Activated naive CD8-positive, alpha-beta T cell treated with anti-CD3 and anti-CD28 coated beads, Interleukin-2, amount 50 U/mL, for 24 hours (primary cell): ENCODE measurements around the gene IL17RD.
A peak's percentile ranks its signal among the peaks of the same experiment; 100 is the strongest.
"Not testable (repeated sequence)": the region's sequence is repeated elsewhere in the genome, so short reads cannot be mapped to it uniquely, and the experiment has no call there.

Source experiments
- ATAC-seq: fragments of 150-1000 bp; cut with Tn5 transposase; one replicate; pipeline ENCODE4 v1.10.0; 2021
- DNase-seq: peaks from one replicate; pipeline ENCODE4 v3.0.0; 2021
- H3K27ac Mint-ChIP-seq: one replicate; pipeline ENCODE4 v1.8.0; 2021; ENCODE audit warnings: mild to moderate bottlenecking, mixed read lengths
- H3K27me3 Mint-ChIP-seq: one replicate; pipeline ENCODE4 v1.8.0; 2021; ENCODE audit warnings: mixed read lengths
- H3K36me3 Mint-ChIP-seq: one replicate; pipeline ENCODE4 v1.8.0; 2021; ENCODE audit warnings: low read depth, mixed read lengths
- H3K4me1 Mint-ChIP-seq: one replicate; pipeline ENCODE4 v1.8.0; 2021; ENCODE audit warnings: mixed read lengths
- H3K4me3 Mint-ChIP-seq: one replicate; pipeline ENCODE4 v1.8.0; 2021; ENCODE audit warnings: mild to moderate bottlenecking, moderate library complexity, mixed read lengths
- H3K9me3 Mint-ChIP-seq: one replicate; pipeline ENCODE4 v1.8.0; 2021; ENCODE audit warnings: mixed read lengths

Gene IL17RD

GRCh38 chr3:57098418-57099310 lies 66.5 kb downstream of the IL17RD start:
- ATAC-seq, result peak; percentile 37
- Mint-ChIP-seq H3K27me3 (no peaks in the 10 kb centered on the region), H3K4me3 (no peak overlapping the region), H3K9me3 (no peaks in the 10 kb centered on the region), H3K36me3 (no peaks in the 10 kb centered on the region), H3K27ac (no peak overlapping the region), H3K4me1 (peaks cover 2% of the 10 kb centered on the region)
- no peak for DNase-seq

GRCh38 chr3:57097536-57097935 lies 67.6 kb downstream of the IL17RD start:
- Mint-ChIP-seq H3K4me1 (peaks cover 2% of the 10 kb centered on the region), H3K27me3 (no peaks in the 10 kb centered on the region), H3K36me3 (no peaks in the 10 kb centered on the region), H3K27ac (no peak overlapping the region), H3K4me3 (no peak overlapping the region), H3K9me3 (no peaks in the 10 kb centered on the region)
- no peak for ATAC-seq
- DNase-seq, result no peak

- no peaks in the 10 kb centered on the region for H3K27me3 Mint-ChIP-seq
- H3K36me3 Mint-ChIP-seq, result no peaks in the 10 kb centered on the region
- ATAC-seq (no peak), DNase-seq (no peak)
- peaks cover 2% of the 10 kb centered on the region for H3K4me1 Mint-ChIP-seq
- no peak overlapping the region for H3K27ac Mint-ChIP-seq
- no peak overlapping the region for H3K4me3 Mint-ChIP-seq
- H3K9me3 Mint-ChIP-seq, result no peaks in the 10 kb centered on the region
These were observed 69.8 kb downstream of the IL17RD start for GRCh38 chr3:57095363-57095762.

- Mint-ChIP-seq H3K9me3 (no peaks in the 10 kb centered on the region), H3K27ac (no peak overlapping the region), H3K27me3 (peaks cover 1% of the 10 kb centered on the region), H3K4me3 (no peak overlapping the region), H3K36me3 (no peaks in the 10 kb centered on the region), H3K4me1 (no peaks in the 10 kb centered on the region)
- no peak for DNase-seq
- ATAC-seq, result no peak
These were observed 70.6 kb downstream of the IL17RD start for GRCh38 chr3:57094575-57094974.

- ATAC-seq (no peak), DNase-seq (no peak)
- no peaks in the 10 kb centered on the region for H3K4me1 Mint-ChIP-seq
- no peaks in the 10 kb centered on the region for H3K9me3 Mint-ChIP-seq
- H3K36me3 Mint-ChIP-seq, result no peaks in the 10 kb centered on the region
- peaks cover 1% of the 10 kb centered on the region for H3K27me3 Mint-ChIP-seq
- H3K27ac Mint-ChIP-seq, result no peak overlapping the region
- no peak overlapping the region for H3K4me3 Mint-ChIP-seq
These were observed 71.1 kb downstream of the IL17RD start for GRCh38 chr3:57093971-57094535.

- Mint-ChIP-seq H3K27me3 (peaks cover 1% of the 10 kb centered on the region), H3K9me3 (no peaks in the 10 kb centered on the region), H3K36me3 (no peaks in the 10 kb centered on the region), H3K4me3 (no peak overlapping the region), H3K4me1 (no peaks in the 10 kb centered on the region), H3K27ac (no peak overlapping the region)
- DNase-seq (no peak), ATAC-seq (no peak)
These were observed 71.7 kb downstream of the IL17RD start for GRCh38 chr3:57093489-57093888.

GRCh38 chr3:57091521-57092273 lies 73.5 kb downstream of the IL17RD start:
- Mint-ChIP-seq H3K4me3 (no peak overlapping the region), H3K4me1 (no peaks in the 10 kb centered on the region), H3K36me3 (no peaks in the 10 kb centered on the region), H3K27me3 (peaks cover 1% of the 10 kb centered on the region), H3K27ac (no peak overlapping the region), H3K9me3 (no peaks in the 10 kb centered on the region)
- ATAC-seq (no peak), DNase-seq (no peak)

- ATAC-seq (no peak), DNase-seq (no peak)
- Mint-ChIP-seq H3K27ac (no peak overlapping the region), H3K36me3 (no peaks in the 10 kb centered on the region), H3K9me3 (no peaks in the 10 kb centered on the region), H3K4me1 (no peaks in the 10 kb centered on the region), H3K4me3 (no peak overlapping the region), H3K27me3 (peaks cover 5% of the 10 kb centered on the region)
These were observed 76.1 kb downstream of the IL17RD start for GRCh38 chr3:57089043-57089442.

GRCh38 chr3:57088503-57088902 lies 76.7 kb downstream of the IL17RD start:
- no peaks in the 10 kb centered on the region for H3K36me3 Mint-ChIP-seq
- no peak overlapping the region for H3K4me3 Mint-ChIP-seq
- H3K27ac Mint-ChIP-seq, result no peak overlapping the region
- no peaks in the 10 kb centered on the region for H3K4me1 Mint-ChIP-seq
- H3K27me3 Mint-ChIP-seq, result peaks cover 5% of the 10 kb centered on the region
- no peak for ATAC-seq
- H3K9me3 Mint-ChIP-seq, result no peaks in the 10 kb centered on the region
- DNase-seq, result no peak

- no peak overlapping the region for H3K27ac Mint-ChIP-seq
- H3K36me3 Mint-ChIP-seq, result no peaks in the 10 kb centered on the region
- H3K27me3 Mint-ChIP-seq, result peaks cover 6% of the 10 kb centered on the region
- no peaks in the 10 kb centered on the region for H3K9me3 Mint-ChIP-seq
- H3K4me1 Mint-ChIP-seq, result no peaks in the 10 kb centered on the region
- DNase-seq (no peak), ATAC-seq (no peak)
- no peak overlapping the region for H3K4me3 Mint-ChIP-seq
These were observed 77.6 kb downstream of the IL17RD start for GRCh38 chr3:57087361-57088092.

- no peaks in the 10 kb centered on the region for H3K36me3 Mint-ChIP-seq
- H3K9me3 Mint-ChIP-seq, result no peaks in the 10 kb centered on the region
- H3K27me3 Mint-ChIP-seq, result peaks cover 13% of the 10 kb centered on the region
- DNase-seq (no peak), ATAC-seq (no peak)
- no peaks in the 10 kb centered on the region for H3K4me1 Mint-ChIP-seq
- no peak overlapping the region for H3K4me3 Mint-ChIP-seq
- H3K27ac Mint-ChIP-seq, result no peak overlapping the region
These were observed 79.0 kb downstream of the IL17RD start for GRCh38 chr3:57086201-57086600.

GRCh38 chr3:57085211-57085610 lies 79.9 kb downstream of the IL17RD start:
- DNase-seq (no peak), ATAC-seq (no peak)

GRCh38 chr3:57083266-57083995 lies 81.7 kb downstream of the IL17RD start:
- not testable (repeated sequence) for DNase-seq, H3K4me1 Mint-ChIP-seq, H3K4me3 Mint-ChIP-seq, H3K27ac Mint-ChIP-seq, H3K9me3 Mint-ChIP-seq, H3K36me3 Mint-ChIP-seq, ATAC-seq
- H3K27me3 Mint-ChIP-seq, result peaks cover 24% of the 10 kb centered on the region

More at GRCh38 chr3:57085211-57085610, 79.9 kb downstream of the IL17RD start:
- Mint-ChIP-seq H3K9me3 (no peaks in the 10 kb centered on the region), H3K4me3 (no peak overlapping the region), H3K27ac (no peak overlapping the region), H3K4me1 (no peaks in the 10 kb centered on the region), H3K36me3 (no peaks in the 10 kb centered on the region), H3K27me3 (peaks cover 20% of the 10 kb centered on the region)

GRCh38 chr3:57082481-57082880 lies 82.7 kb downstream of the IL17RD start:
- Mint-ChIP-seq H3K4me1 (peaks cover 4% of the 10 kb centered on the region), H3K27ac (no peak overlapping the region), H3K36me3 (no peaks in the 10 kb centered on the region), H3K9me3 (no peaks in the 10 kb centered on the region), H3K4me3 (no peak overlapping the region), H3K27me3 (peaks cover 33% of the 10 kb centered on the region)
- DNase-seq, result no peak
- no peak for ATAC-seq
